H9 (cell line): ENCODE data around the gene CCDC27. TPM values are rescaled to one million over a fixed set of nuclear protein-coding genes. Genes with fewer than 3 reads are reported as not detected.

Source experiments
- DNase-seq: peaks from one replicate; pipeline ENCODE4 v3.0.0-alpha.2; 2017
- H2AFZ ChIP-seq: one replicate; pipeline ENCODE4 v1.6.1; 2013; ENCODE audit warnings: mild to moderate bottlenecking, low read length, control low read depth, moderate library complexity
- H2AK5ac ChIP-seq: 2 replicates; pipeline ENCODE4 v1.6.1; 2013; ENCODE audit warnings: low read length, control low read depth, mixed read lengths; ENCODE audit not compliant: insufficient read length
- H2BK120ac ChIP-seq: one replicate; pipeline ENCODE4 v1.6.1; 2013; ENCODE audit warnings: low read depth, mild to moderate bottlenecking, low read length, control low read depth, inconsistent platforms; ENCODE audit not compliant: poor library complexity, severe bottlenecking
- H2BK12ac ChIP-seq: 2 replicates; pipeline ENCODE4 v1.6.1; 2013; ENCODE audit warnings: low read length, control low read depth, mixed read lengths, low read depth; ENCODE audit not compliant: insufficient read length
- H2BK15ac ChIP-seq: 2 replicates; pipeline ENCODE4 v1.6.1; 2013; ENCODE audit warnings: low read depth, low read length, control low read depth
- H2BK20ac ChIP-seq: one replicate; pipeline ENCODE4 v1.6.1; 2013; ENCODE audit warnings: low read depth, mild to moderate bottlenecking, low read length, control low read depth, inconsistent platforms; ENCODE audit not compliant: poor library complexity, severe bottlenecking
- H2BK5ac ChIP-seq: 2 replicates; pipeline ENCODE4 v1.6.1; 2013; ENCODE audit warnings: low read length, control low read depth, mixed read lengths; ENCODE audit not compliant: insufficient read length
- H3K14ac ChIP-seq: 2 replicates; pipeline ENCODE4 v1.6.1; 2013; ENCODE audit warnings: low read length, control low read depth; ENCODE audit not compliant: insufficient read depth
- H3K18ac ChIP-seq: 2 replicates; pipeline ENCODE4 v1.6.1; 2013; ENCODE audit warnings: low read depth, mild to moderate bottlenecking, mixed read lengths, low read length, control low read depth; ENCODE audit not compliant: insufficient read length
- H3K23ac ChIP-seq: 2 replicates; pipeline ENCODE4 v1.6.1; 2013; ENCODE audit warnings: low read length, control low read depth, mixed read lengths, low read depth; ENCODE audit not compliant: insufficient read length
- H3K23me2 ChIP-seq: 2 replicates; pipeline ENCODE4 v1.6.1; 2013; ENCODE audit warnings: low read depth, mild to moderate bottlenecking, mixed read lengths, low read length, control low read depth; ENCODE audit not compliant: insufficient read length, poor library complexity, severe bottlenecking
- H3K27ac ChIP-seq: 2 replicates; pipeline ENCODE4 v1.5.1; 2013; ENCODE audit warnings: low read length, control low read depth, mixed read lengths, low read depth; ENCODE audit not compliant: insufficient read length
- H3K27me3 ChIP-seq: 2 replicates; pipeline ENCODE4 v1.6.1; 2013; ENCODE audit warnings: low read length, control low read depth, inconsistent platforms; ENCODE audit not compliant: insufficient read depth
- H3K4ac ChIP-seq: 2 replicates; pipeline ENCODE4 v1.6.1; 2013; ENCODE audit warnings: low read depth, mild to moderate bottlenecking, control low read depth, inconsistent platforms, low read length, moderate library complexity
- H3K4me1 ChIP-seq: 2 replicates; pipeline ENCODE4 v1.6.1; 2013; ENCODE audit warnings: low read length, control low read depth, inconsistent platforms; ENCODE audit not compliant: insufficient read depth
- H3K4me2 ChIP-seq: 2 replicates; pipeline ENCODE4 v1.6.1; 2013; ENCODE audit warnings: low read length, control low read depth, mixed read lengths; ENCODE audit not compliant: insufficient read length, insufficient read depth
- H3K56ac ChIP-seq: 2 replicates; pipeline ENCODE4 v1.6.1; 2013; ENCODE audit warnings: low read depth, mild to moderate bottlenecking, mixed read lengths, low read length, control low read depth; ENCODE audit not compliant: insufficient read length
- H3K79me1 ChIP-seq: 2 replicates; pipeline ENCODE4 v1.6.1; 2013; ENCODE audit warnings: low read depth, mild to moderate bottlenecking, moderate library complexity, low read length, control low read depth, inconsistent platforms; ENCODE audit not compliant: insufficient read depth, poor library complexity, severe bottlenecking
- H3K79me2 ChIP-seq: 2 replicates; pipeline ENCODE4 v1.6.1; 2013; ENCODE audit warnings: low read length, control low read depth, inconsistent platforms; ENCODE audit not compliant: insufficient read depth
- H3K9ac ChIP-seq: 2 replicates; pipeline ENCODE4 v1.6.1; 2013; ENCODE audit warnings: low read length, control low read depth, mixed read lengths; ENCODE audit not compliant: insufficient read length; ENCODE audit errors: extremely low read depth
- H3K9me3 ChIP-seq: one replicate; pipeline ENCODE4 v1.6.1; 2013; ENCODE audit warnings: low read depth, low read length, inconsistent platforms; ENCODE audit not compliant: control insufficient read depth
- H3T11ph ChIP-seq: one replicate; pipeline ENCODE4 v1.6.1; 2013; ENCODE audit warnings: mild to moderate bottlenecking, low read length, control low read depth, inconsistent platforms
- H4K20me1 ChIP-seq: one replicate; pipeline ENCODE4 v1.6.1; 2013; ENCODE audit not compliant: control insufficient read depth, insufficient read length, insufficient read depth
- H4K5ac ChIP-seq: 2 replicates; pipeline ENCODE4 v1.6.1; 2013; ENCODE audit warnings: low read depth, mild to moderate bottlenecking, mixed read lengths, low read length, control low read depth; ENCODE audit not compliant: insufficient read length
- H4K8ac ChIP-seq: replicated peaks from 2 replicates; pipeline ENCODE4 v1.6.1; 2013; ENCODE audit warnings: low read length, control low read depth, mixed read lengths, low read depth; ENCODE audit not compliant: insufficient read length
- H4K91ac ChIP-seq: 2 replicates; pipeline ENCODE4 v1.6.1; 2013; ENCODE audit warnings: low read depth, mild to moderate bottlenecking, moderate library complexity, mixed read lengths, low read length, control low read depth; ENCODE audit not compliant: insufficient read length
- H3K27ac Mint-ChIP-seq, 3 experiments: 2 replicates in 2 of 3; 3 replicates in 1 of 3; pipeline ENCODE4 v1.8.0; 2020 to 2021; ENCODE audit warnings: mixed read lengths in 3 of 3, mild to moderate bottlenecking in 1 of 3, moderate library complexity in 1 of 3
- H3K27me3 Mint-ChIP-seq: 2 replicates; pipeline ENCODE4 v1.8.0; 2021; ENCODE audit warnings: low read depth, mild to moderate bottlenecking, moderate library complexity, mixed read lengths
- H3K36me3 Mint-ChIP-seq, 3 experiments: 2 replicates in 2 of 3; 3 replicates in 1 of 3; pipeline ENCODE4 v1.8.0; 2020 to 2021; ENCODE audit warnings: low read depth in 3 of 3, mixed read lengths in 3 of 3; ENCODE audit not compliant: insufficient read depth in 1 of 3
- H3K4me1 Mint-ChIP-seq, 2 experiments: 2 replicates each; pipeline ENCODE4 v1.8.0; 2020; ENCODE audit warnings: mixed read lengths in 2 of 2
- H3K4me3 Mint-ChIP-seq, 2 experiments: 2 replicates in 1 of 2; 3 replicates in 1 of 2; pipeline ENCODE4 v1.8.0; 2020 to 2021; ENCODE audit warnings: mild to moderate bottlenecking in 2 of 2, mixed read lengths in 2 of 2, moderate library complexity in 1 of 2
- H3K9me3 Mint-ChIP-seq, 2 experiments: 2 replicates in 1 of 2; 3 replicates in 1 of 2; pipeline ENCODE4 v1.8.0; 2020; ENCODE audit warnings: mild to moderate bottlenecking in 2 of 2, mixed read lengths in 2 of 2, moderate library complexity in 1 of 2
- CTCF ChIP-seq: fragments of 200-600 bp; sonication (generic); conservative IDR thresholded peaks from 3 replicates; pipeline ENCODE4 v1.8.0; 2021; ENCODE audit warnings: antibody characterized with exemption, mild to moderate bottlenecking
- whole genome bisulfite sequencing: extraction: QIAGEN DNeasy Blood & Tissue Kit; methylation state at CpG from one replicate; pipeline ENCODE4 v1.1.7; 2013; ENCODE audit warnings: missing lambda C conversion rate, low lambda C conversion rate, mixed read lengths; ENCODE audit not compliant: insufficient read length; ENCODE audit errors: extremely low coverage; 5-methylcytosine and 5-hydroxymethylcytosine counted together
- total RNA-seq: library from RNA; stranded (reverse); gene quantifications from 2 replicates; pipeline ENCODE4 v1.2.1, GENCODE V29; 2021

Gene CCDC27
- total RNA-seq, 1 experiment from 2014 or later: not detected

GRCh38 chr1:3712573-3713535 is 39.4 kb upstream of the CCDC27 start:
- H2AFZ ChIP-seq: no peak overlapping the region
- no peak overlapping the region for H3K23ac ChIP-seq
- no peak overlapping the region for H3K18ac ChIP-seq
- WGBS: no CpG with 5 or more reads among the region's 19 CpGs
- H4K5ac ChIP-seq: no peak overlapping the region
- no peak overlapping the region for H4K8ac ChIP-seq
- H2BK15ac ChIP-seq: no peak overlapping the region
- no peak overlapping the region for H4K91ac ChIP-seq
- H3K23me2 ChIP-seq: no peaks in the 10 kb centered on the region
- H2BK120ac ChIP-seq: no peak overlapping the region
- no peak for DNase-seq
- no peaks in the 10 kb centered on the region for H3K9me3 ChIP-seq
- H3K27me3 Mint-ChIP-seq: peaks cover 18% of the 10 kb centered on the region
- no peak overlapping the region for H3K4ac ChIP-seq
- H3T11ph ChIP-seq: no peak overlapping the region
- H3K27ac ChIP-seq: no peak overlapping the region
- H4K20me1 ChIP-seq: no peaks in the 10 kb centered on the region
- TF ChIP-seq CTCF: no peak
- H2BK5ac ChIP-seq: no peak overlapping the region
- no peak overlapping the region for H3K9ac ChIP-seq
- H2AK5ac ChIP-seq: no peak overlapping the region
- H3K14ac ChIP-seq: no peak overlapping the region
- H3K56ac ChIP-seq: no peak overlapping the region
- H3K4me1 Mint-ChIP-seq: peaks cover 10 to 24% of the 10 kb centered on the region in 2 experiments
- H3K79me2 ChIP-seq: no peaks in the 10 kb centered on the region
- H2BK20ac ChIP-seq: no peak overlapping the region
- no peaks in the 10 kb centered on the region for H3K27me3 ChIP-seq
- H3K9me3 Mint-ChIP-seq: no peaks in the 10 kb centered on the region
- H2BK12ac ChIP-seq: no peak overlapping the region
- no peak overlapping the region for H3K4me3 Mint-ChIP-seq
- H3K79me1 ChIP-seq: no peaks in the 10 kb centered on the region
- H3K27ac Mint-ChIP-seq: peak overlapping the region in 1 of 3 experiments; percentile 44; a peak in 1 of 7 replicates
- no peaks in the 10 kb centered on the region for H3K4me1 ChIP-seq
- no peak overlapping the region for H3K4me2 ChIP-seq
- H3K36me3 Mint-ChIP-seq: no peaks in the 10 kb centered on the region
